ENCODE data around the gene CTXN1.

CTXN1 gene

DNA sequence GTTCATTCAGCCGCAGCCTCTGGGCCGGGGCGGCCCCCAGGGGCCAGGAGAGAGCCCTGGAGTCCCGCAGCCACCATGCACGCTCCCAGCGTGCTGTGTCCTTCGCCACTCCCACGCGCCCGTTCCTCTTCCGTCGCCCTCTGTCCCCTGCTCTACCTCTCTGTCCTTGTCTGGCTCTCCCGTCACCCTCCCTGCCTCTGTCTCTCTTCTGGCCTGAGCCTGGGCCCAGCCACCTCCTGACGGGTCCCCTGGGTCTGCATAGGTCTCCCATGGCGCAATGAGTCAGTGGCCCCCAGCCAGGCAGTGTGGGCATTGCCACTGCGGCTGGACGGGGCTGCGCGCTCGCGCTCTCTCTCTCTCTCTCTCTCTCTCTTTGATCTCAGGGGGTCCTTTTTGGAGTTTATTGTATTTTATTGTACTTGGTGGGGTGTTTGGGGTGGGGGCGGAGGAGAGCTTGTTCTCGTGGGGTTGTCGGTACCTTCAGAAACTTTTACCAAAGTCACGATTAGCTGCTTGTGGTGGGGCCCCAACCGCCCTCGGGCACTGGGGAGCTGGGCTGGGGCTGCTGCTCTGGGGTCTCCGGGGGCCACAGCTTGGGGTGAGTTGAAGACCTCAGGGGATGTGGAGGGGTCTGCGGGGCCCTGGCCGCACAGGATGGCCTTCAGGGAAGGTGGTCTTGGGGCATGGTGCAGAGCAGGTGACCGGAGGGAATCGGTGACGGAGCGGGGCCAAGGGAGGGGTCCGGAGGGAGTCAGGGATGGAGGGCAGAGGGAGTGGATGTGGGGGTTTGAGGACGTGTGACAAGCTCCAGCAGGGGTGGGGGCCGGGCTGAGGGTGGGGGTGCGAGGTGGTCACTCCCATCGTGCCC is 13.0 kb downstream of the CTXN1 start:
- no peak for DNase-seq

DNA sequence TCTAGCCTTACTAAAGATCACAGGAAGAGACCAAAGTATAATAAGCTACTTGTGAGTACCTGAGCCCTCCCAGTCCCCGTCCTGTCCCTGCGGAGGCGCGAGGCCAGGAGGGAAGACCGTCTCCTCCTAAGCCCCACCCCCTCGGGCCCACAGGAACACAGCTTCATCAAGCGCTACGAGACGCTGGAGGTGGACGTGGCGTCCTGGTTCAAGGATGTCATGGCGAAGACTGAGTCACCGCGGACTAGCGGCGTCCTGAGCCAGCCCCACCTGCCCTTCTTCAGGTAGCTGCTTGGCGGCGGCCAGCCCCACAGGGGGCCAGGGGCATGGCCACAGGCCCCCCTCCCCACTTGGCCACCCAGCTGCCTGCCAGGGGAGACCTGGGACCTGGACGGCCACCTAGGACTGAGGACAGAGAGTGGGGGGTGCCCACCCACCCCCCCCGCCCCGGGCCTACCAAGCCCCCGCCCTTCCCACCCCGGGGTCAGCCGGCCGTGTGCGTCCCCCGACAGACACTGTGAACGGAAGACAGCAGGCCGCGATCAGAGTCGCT is 13.7 kb downstream of the CTXN1 start:
- DNase-seq = no peak

DNA sequence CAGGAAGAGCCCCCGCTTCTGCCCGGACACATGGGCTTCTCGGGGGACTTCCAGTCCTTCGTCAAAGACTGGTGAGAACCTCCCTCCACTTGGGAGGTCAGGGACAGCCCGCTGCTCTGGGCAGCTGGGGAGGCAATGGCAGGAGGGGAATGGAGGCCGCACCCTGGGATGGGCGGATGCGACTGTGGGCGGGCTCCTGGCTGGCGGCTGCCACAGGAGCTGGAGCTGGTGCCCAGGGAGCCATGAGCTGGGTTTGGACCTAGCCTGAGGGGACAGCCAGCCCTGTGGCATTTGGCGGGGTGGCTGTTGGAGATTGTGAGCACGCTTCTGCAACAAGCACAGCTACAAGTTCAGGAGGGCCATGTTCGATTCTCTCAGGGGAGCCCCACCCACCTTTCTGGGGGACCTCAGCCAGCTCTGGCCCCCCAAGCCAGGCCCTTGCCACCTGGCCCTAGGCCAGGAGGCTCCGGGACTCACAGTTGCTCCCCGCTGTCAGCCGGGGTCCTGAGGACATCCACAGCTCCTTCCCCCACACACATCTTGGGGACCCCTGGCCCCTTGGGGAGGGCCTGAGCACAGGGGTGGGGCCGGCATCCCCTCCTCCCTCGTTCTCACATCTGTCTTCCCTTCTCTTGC is 14.3 kb downstream of the CTXN1 start:
- no peak for DNase-seq

DNA sequence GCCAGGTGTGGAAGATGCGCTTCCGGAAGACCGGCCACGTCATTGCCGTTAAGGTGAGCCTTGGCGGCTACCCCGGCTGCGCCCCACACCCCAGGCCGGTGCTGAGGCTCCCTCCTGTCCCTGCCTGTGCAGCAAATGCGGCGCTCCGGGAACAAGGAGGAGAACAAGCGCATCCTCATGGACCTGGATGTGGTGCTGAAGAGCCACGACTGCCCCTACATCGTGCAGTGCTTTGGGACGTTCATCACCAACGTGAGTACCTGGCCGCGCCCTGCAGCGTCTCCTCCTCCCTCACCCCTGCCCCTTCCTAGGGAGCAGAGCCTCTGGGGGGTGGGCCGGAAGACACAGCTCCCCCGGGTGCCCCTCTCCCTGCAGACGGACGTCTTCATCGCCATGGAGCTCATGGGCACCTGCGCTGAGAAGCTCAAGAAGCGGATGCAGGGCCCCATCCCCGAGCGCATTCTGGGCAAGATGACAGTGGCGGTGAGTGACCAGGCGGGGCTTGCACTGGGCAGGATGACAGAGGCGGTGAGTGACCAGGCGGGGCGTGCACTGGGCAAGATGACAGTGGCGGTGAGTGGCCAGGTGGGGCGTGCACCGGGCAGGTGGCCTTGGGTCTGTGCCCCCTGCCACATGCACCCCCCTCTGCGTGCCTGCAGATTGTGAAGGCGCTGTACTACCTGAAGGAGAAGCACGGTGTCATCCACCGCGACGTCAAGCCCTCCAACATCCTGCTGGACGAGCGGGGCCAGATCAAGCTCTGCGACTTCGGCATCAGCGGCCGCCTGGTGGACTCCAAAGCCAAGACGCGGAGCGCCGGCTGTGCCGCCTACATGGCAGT is 15.4 kb downstream of the CTXN1 start:
- DNase-seq = no peak

DNA sequence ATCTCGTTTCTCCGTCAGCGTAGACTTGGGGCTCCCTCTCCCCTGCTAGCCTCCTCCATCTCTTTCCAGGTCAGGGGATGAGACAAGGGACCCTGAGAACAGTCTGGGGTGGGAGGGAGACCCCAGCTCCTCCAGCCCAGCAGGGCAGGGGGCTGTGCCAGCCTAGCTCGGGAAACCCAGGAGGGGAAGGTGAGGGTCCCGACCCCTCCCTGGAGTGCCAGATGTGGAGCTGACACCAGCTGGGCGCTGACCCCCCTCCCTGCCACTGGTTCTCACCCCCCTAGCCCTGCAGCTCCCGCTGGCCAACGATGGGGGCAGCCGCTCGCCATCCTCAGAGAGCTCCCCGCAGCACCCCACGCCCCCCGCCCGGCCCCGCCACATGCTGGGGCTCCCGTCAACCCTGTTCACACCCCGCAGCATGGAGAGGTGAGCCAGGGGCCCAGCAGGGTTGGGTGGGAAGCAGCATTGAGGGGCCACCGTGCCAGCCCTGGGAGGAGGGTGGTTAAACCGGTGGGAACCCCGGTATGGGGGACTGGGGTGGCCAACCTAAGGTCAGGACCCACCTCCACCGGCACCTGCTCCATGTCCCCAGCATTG is 16.4 kb downstream of the CTXN1 start:
- DNase-seq = no peak

- DNase-seq = no peak
Observed at GRCh38 chr19:7908742-7909461, 17.0 kb downstream of the CTXN1 start.

- no peak for DNase-seq
Observed at GRCh38 chr19:7908078-7908699, 17.7 kb downstream of the CTXN1 start.

GRCh38 chr19:7907544-7907943 is 18.4 kb downstream of the CTXN1 start:
- DNase-seq = no peak

DNA sequence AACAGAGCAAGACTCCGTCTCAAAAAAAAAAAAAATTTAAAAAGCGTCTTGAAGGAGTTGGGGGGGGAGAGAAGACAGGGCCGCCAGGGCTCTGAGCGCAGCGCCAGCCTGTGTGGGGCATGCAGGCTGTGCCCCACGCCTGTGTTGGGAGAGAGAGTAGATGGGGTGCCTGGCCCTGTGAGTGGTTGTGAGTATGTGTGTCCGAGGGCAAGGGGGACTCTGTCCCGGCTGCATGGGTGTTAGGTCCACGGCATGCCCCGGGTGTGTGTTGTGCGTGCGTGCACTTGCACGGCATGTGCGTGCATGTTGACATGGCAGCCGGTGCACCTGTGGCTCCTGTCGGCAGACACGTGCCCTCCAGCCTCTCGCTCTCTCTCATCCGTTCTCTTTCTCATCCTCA is 18.8 kb downstream of the CTXN1 start:
- no peak for DNase-seq

DNA sequence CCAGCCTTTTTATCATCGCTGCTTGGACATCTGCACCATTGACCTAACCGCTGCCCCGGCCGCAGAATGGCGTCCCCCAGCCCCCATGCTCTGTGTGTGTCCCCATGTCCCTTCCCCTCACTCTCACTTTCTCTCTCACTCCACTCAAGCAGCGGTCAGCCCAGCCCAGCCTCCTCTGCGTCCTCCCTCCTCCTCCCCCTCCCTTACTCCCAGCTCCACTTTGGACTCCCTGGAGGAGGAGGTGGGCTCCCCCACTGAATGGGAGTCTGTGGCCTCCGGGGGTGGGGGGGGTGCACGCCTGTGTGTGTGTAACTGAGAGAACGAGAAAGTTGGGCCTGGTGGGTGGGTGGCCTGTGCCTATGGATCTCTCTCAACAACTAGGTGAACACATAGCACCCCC is 20.1 kb downstream of the CTXN1 start:
- DNase-seq = no peak

DNA sequence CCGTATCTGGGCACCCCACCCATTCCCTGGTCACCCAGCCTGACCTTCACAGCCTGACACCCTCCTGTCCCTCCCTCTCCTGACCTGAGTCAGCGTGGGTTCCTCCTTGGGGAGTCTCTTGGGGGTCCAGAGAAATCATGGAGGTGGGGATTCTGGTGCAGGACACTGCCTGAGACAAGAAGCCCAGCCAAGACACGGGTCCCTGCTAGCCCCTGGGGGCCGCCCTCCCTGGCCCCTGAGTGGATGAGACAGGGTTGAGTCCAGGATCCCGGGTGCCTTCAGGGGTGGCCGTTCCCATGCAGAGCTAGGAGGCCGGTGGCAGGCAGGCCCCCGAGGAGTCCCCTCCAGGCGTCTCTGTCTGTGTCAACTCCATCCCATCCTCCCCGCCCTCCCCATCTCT is 20.7 kb downstream of the CTXN1 start:
- DNase-seq = no peak

GRCh38 chr19:7904074-7905020 is 21.6 kb downstream of the CTXN1 start:
- peak; percentile 68 for DNase-seq

- peak; percentile 100 for DNase-seq
Observed at GRCh38 chr19:7903244-7904073, 22.5 kb downstream of the CTXN1 start, which contains the start of gene MAP2K7. TSS of gene MAP2K7 (plus strand) at chr19:7903877. CDS start at chr19:7903945, 68 bp downstream.

GRCh38 chr19:7902796-7903243 is 23.1 kb downstream of the CTXN1 start:
- DNase-seq = no peak

- no peak for DNase-seq
Observed at GRCh38 chr19:7901337-7901736, 24.6 kb downstream of the CTXN1 start.

DNA sequence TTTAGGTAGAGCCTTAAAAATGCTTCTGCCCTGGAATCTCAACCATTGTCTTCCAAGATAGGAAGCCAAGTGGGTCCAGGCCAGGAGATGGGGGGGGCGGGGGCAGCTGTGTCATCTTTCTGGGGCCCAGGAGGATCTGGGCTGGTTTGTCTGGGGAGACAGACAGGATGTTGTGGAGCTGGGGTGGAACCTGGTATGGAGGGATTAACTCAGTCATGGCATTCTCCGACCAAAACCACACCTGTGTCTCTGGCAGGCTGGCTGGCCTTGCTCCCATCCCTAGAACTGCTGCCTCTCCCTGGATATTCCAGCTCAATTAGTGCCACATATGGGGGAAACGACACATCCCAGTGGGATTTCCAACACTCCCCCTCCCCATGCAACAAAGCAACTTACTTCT is 25.0 kb downstream of the CTXN1 start:
- DNase-seq = no peak

- no peak for DNase-seq
Observed at GRCh38 chr19:7900401-7900870, 25.5 kb downstream of the CTXN1 start.

- no peak for DNase-seq
Observed at GRCh38 chr19:7899751-7900378, 26.1 kb downstream of the CTXN1 start.

- no peak for DNase-seq
Observed at GRCh38 chr19:7898967-7899366, 27.0 kb downstream of the CTXN1 start.
